Stimulated activated CD8-positive, alpha-beta memory T cell treated with anti-CD3 and anti-CD28 coated beads, Interleukin-7, amount 100 ng/mL, for 24 hours (primary cell): ENCODE measurements around the gene SRGAP2B.
"Not testable (repeated sequence)": the region's sequence is repeated elsewhere in the genome, so short reads cannot be mapped to it uniquely, and the experiment has no call there.

ENCODE experiments used
- DNase-seq: peaks from one replicate; pipeline ENCODE4 v3.0.0-alpha.2; 2020; ENCODE audit warnings: low read depth

SRGAP2B gene

GRCh38 chr1:144894454-144895201 lies 200.5 kb downstream of the SRGAP2B start:
- DNase-seq: not testable (repeated sequence)

- not testable (repeated sequence) for DNase-seq
Observed at GRCh38 chr1:144893710-144894438, 201.3 kb downstream of the SRGAP2B start.

- not testable (repeated sequence) for DNase-seq
Observed at GRCh38 chr1:144893062-144893461, 202.1 kb downstream of the SRGAP2B start.

GRCh38 chr1:144889450-144890115 lies 205.5 kb downstream of the SRGAP2B start:
- not testable (repeated sequence) for DNase-seq

GRCh38 chr1:144883022-144883421 lies 212.1 kb downstream of the SRGAP2B start:
- DNase-seq: peak; percentile 6

- not testable (repeated sequence) for DNase-seq
Observed at GRCh38 chr1:144882343-144882742, 212.8 kb downstream of the SRGAP2B start.

GRCh38 chr1:144858607-144859006 lies 236.5 kb downstream of the SRGAP2B start:
- not testable (repeated sequence) for DNase-seq
